ENCODE data around the gene UROC1. TPM values are rescaled to one million over a fixed set of nuclear protein-coding genes. Genes with fewer than 3 reads are reported as not detected.
A peak's percentile ranks its signal among the peaks of the same experiment; 100 is the strongest.

Gene UROC1
- total RNA-seq, 6 donors from 2014 or later, result not detected

DNA sequence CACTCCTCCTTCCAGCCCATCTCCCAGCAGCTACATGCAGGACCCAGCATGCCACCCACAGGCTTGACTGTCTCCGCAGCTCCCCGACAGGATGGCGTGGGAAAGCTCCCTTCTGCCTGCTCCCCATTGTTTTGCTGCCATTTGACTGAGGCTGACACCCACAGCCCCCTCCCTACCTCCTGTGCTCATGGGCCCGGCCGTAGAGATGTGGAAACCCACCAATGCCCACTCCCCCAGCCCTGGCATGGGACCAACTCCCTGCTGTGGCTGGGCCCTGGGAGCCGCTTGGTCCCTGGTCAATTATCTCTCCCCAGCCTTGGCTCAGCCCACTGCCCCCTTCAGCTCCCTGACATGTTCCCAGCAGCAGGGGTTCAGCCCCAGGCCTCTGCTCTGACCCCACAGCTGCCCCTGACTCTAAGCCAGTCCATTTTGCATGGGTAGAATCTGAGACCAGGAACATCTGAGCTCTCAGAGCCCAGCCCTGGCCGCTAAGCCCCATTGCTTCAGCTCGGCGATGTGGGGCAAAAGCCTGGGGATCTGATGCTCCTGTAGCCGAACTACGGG, 33.0 kb upstream of the UROC1 start:
- no peaks in the 10 kb centered on the region for H3K36me3 ChIP-seq
- H3K9me3 ChIP-seq, result no peaks in the 10 kb centered on the region
- H3K4me3 ChIP-seq, result no peak overlapping the region
- DNase-seq (peak; percentile 9 to 34), ATAC-seq (ENCODE audit: low FRiP score in 2 of 2) (no peak)
- no peaks in the 10 kb centered on the region for H3K4me1 ChIP-seq
- no peak overlapping the region for H3K27ac ChIP-seq
- H3K27me3 ChIP-seq, result no peaks in the 10 kb centered on the region
- TF ChIP-seq POLR2AphosphoS5 (IDR thresholded peaks at IDR 0.05) (no peak), POLR2A (IDR thresholded peaks at IDR 0.05) (no peak), EP300 (IDR thresholded peaks at IDR 0.05) (no peak)
- TF ChIP-seq, protein P1, sequence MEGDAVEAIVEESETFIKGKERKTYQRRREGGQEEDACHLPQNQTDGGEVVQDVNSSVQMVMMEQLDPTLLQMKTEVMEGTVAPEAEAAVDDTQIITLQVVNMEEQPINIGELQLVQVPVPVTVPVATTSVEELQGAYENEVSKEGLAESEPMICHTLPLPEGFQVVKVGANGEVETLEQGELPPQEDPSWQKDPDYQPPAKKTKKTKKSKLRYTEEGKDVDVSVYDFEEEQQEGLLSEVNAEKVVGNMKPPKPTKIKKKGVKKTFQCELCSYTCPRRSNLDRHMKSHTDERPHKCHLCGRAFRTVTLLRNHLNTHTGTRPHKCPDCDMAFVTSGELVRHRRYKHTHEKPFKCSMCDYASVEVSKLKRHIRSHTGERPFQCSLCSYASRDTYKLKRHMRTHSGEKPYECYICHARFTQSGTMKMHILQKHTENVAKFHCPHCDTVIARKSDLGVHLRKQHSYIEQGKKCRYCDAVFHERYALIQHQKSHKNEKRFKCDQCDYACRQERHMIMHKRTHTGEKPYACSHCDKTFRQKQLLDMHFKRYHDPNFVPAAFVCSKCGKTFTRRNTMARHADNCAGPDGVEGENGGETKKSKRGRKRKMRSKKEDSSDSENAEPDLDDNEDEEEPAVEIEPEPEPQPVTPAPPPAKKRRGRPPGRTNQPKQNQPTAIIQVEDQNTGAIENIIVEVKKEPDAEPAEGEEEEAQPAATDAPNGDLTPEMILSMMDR (IDR thresholded peaks at IDR 0.05), result no peak
- WGBS, 2 donors, result 93 to 96% methylated on average over 7 to 11 of the region's 11 CpGs

DNA sequence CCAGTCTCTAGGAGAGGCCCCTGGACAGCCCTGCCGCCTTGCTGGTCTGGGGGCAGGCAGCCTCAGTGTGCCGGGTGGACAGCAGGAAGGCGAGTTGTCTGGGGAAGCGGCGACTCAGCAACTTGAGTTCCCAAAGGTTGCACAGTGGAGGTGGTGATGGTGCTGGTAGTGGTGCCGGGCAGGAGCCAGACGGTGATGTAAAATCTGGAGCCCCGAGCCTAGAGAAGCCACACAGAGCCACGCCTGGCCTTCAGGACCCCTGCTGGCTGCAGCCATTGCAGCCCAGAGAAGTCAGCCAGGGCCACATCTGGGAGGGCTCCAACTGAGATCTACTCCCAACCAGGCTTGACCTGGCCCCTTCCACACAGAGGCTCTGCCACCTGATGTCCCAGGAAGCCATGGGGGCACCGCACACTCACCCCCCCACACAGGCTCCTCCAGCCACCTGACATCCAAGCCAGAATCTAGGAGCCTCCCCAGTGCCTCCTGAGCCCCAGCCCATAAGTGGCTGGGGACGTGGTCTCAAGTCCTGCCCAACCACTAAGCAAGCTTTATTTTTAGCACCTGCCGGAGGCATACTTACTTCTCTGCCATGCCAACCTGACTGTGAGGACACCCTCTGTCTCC, 32.4 kb upstream of the UROC1 start:
- no peak overlapping the region for H3K27ac ChIP-seq
- WGBS, 2 donors, result 75 to 80% methylated on average over 11 to 12 of the region's 12 CpGs
- no peaks in the 10 kb centered on the region for H3K4me1 ChIP-seq
- DNase-seq (peak; percentile 20 to 34), ATAC-seq (ENCODE audit: low FRiP score in 2 of 2) (no peak)
- H3K36me3 ChIP-seq, result no peaks in the 10 kb centered on the region
- TF ChIP-seq EP300 (IDR thresholded peaks at IDR 0.05) (no peak), POLR2A (IDR thresholded peaks at IDR 0.05) (no peak), POLR2AphosphoS5 (IDR thresholded peaks at IDR 0.05) (no peak)
- TF ChIP-seq, protein P1 (IDR thresholded peaks at IDR 0.05), result no peak
- H3K4me3 ChIP-seq, result no peak overlapping the region
- no peaks in the 10 kb centered on the region for H3K27me3 ChIP-seq
- no peaks in the 10 kb centered on the region for H3K9me3 ChIP-seq

DNA sequence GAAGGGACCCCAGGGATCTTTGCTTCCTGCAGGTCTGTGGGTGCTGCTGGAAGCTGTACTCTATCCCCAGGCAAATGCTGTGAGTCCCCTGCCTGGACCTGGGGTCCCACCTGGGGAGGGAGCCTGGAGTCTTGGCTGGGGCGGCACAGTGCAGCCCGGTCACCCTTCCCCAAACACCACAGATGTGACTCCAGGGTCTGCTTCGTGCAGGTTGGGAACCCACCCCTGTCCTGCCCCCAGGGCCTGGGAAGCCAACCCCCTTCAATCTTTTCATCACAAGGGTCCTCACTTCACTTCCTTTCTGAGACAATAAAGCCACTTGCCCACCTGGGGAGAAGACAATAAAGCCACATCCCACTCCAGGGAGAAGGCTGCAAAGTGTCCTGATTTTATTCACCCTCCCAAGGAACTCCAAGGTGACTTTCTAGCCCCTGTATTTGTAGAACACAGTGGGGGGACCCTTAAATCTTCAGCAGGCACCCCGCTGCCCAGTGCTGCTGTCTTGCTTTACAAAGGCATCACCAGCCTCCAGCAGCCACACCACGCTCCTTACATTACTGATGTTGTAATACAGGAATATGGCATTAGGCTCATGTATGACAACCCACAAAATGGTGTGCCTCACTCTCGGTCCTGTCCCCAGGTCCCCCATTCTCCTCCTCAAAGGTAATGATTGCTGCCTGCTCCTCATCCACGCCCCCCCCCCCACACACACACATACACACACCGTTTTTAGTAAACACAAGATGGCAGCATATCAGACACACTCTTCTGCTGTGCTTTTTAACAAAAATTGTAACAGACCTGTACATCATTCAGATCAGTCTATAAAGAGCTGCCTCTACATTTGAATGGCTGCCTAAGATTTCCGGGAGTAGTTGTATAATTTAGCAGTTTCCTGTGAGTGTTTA, 31.2 kb upstream of the UROC1 start:
- Histone ChIP-seq H3K36me3 (no peaks in the 10 kb centered on the region), H3K27me3 (no peaks in the 10 kb centered on the region), H3K4me1 (no peaks in the 10 kb centered on the region), H3K4me3 (no peak overlapping the region), H3K9me3 (no peaks in the 10 kb centered on the region), H3K27ac (no peak overlapping the region)
- WGBS, 2 donors, result 35 to 50% methylated on average over 5 to 9 of the region's 9 CpGs
- ATAC-seq (ENCODE audit: low FRiP score in 2 of 2) (no peak), DNase-seq (peak; percentile 8 to 25)
- TF ChIP-seq, protein P1 (IDR thresholded peaks at IDR 0.05), result no peak
- TF ChIP-seq POLR2A (IDR thresholded peaks at IDR 0.05), result no peak
- TF ChIP-seq POLR2AphosphoS5 (IDR thresholded peaks at IDR 0.05), result no peak
- no peak for TF ChIP-seq EP300 (IDR thresholded peaks at IDR 0.05)

DNA sequence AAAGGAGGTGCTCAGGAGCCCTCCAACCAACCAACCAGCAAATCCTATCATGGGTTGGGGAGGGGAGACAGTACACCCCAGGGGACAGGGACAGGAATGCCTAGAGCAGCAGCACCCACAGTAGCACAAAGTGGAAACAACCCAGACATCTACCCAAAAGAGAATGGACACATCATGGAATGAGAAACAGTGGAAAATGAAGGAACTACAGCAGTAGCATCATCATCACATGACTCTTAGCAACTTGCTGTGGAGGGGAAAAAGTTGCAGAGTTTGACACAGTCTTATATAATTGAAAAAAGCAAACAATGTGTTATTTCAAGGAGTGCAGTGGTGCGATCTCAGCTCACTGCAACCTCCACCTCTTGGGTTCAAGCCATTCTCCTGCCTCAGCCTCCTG, 30.1 kb upstream of the UROC1 start:
- ATAC-seq (ENCODE audit: low FRiP score in 2 of 2) (no peak), DNase-seq (peak in 1 of 2 donors; percentile 6)
- H3K27ac ChIP-seq, result no peak overlapping the region
- no peaks in the 10 kb centered on the region for H3K36me3 ChIP-seq
- H3K27me3 ChIP-seq, result no peaks in the 10 kb centered on the region
- H3K9me3 ChIP-seq, result no peaks in the 10 kb centered on the region
- no peaks in the 10 kb centered on the region for H3K4me1 ChIP-seq
- WGBS, 2 donors, result 67 to 75% methylated on average over 1 of the region's 1 CpG
- no peak for TF ChIP-seq POLR2AphosphoS5 (IDR thresholded peaks at IDR 0.05)
- TF ChIP-seq, protein P1 (IDR thresholded peaks at IDR 0.05), result no peak
- TF ChIP-seq POLR2A (IDR thresholded peaks at IDR 0.05), result no peak
- TF ChIP-seq EP300 (IDR thresholded peaks at IDR 0.05), result no peak
- no peak overlapping the region for H3K4me3 ChIP-seq

Data from upper lobe of left lung (tissue), 6 donors.